ENCODE data around the gene TRIM37.

The TRIM37 gene

DNA sequence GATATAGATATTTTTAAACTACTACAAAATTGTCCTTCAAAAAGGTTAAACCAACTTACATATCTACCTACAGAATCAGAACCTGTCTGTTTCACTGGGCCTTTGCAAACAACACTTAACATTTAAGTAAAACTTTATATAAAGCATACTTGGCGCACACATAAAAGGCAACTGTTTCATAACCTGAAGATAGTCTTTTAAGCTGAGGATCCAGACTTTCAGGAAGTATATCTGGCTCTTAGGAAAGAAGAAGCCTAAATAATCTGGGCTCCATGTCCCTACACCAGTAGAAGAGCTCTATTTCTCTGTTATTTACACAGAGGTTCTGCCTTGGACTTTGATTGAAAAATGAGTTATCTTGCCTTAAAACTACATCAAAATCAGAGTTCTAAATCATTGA, 75.9 kb downstream of the TRIM37 start:
- no peak for DNase-seq

GRCh38 chr17:59028328-59028727, 78.4 kb downstream of the TRIM37 start:
- DNase-seq, result no peak

DNA sequence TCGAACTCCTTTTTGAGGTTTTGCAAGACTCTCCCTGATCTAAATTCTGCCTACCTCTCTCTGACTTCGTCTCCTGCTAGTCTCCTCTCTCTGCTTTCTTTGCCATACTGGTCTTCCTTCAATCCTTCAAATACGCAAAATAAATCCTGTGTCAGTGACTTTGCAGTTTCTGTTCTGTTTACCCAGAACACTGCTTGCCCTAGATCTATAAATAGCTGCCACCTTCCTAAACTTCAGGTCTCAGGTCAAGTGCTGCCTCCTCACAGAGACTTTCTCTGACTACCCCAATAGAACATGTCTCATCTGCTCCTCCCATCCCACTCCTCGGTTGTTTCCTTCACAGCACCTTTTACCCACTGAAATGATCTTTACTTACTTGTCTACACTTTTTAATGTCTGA, 78.9 kb downstream of the TRIM37 start:
- no peak for DNase-seq

GRCh38 chr17:59026176-59026939, 80.3 kb downstream of the TRIM37 start:
- no peak for DNase-seq

GRCh38 chr17:59024916-59025315, 81.8 kb downstream of the TRIM37 start:
- DNase-seq, result no peak

GRCh38 chr17:59018019-59018418, 88.7 kb downstream of the TRIM37 start:
- no peak for DNase-seq

- DNase-seq, result no peak
Measured at GRCh38 chr17:59011975-59012374, 94.7 kb downstream of the TRIM37 start.

DNA sequence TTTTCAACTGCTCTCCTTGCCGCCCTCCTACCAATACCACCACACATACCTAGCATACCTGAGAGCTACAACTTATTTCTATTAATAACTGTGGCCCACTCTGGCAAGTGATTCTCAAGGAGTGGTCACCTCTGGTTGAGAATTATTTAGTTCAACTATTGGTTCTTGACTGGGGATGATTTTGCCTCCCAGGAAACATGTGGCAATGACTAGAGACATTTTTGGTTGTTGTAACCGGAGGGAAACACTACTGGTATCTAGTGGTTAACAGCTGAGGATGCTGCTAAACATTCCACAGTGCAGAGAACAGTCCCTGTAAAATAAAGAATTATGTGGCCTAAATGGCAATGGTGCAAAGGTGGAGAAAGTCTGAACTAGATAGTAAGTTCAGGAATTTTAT, 96.7 kb downstream of the TRIM37 start:
- DNase-seq, result no peak

GRCh38 chr17:59008737-59009136, 97.9 kb downstream of the TRIM37 start:
- no peak for DNase-seq

DNA sequence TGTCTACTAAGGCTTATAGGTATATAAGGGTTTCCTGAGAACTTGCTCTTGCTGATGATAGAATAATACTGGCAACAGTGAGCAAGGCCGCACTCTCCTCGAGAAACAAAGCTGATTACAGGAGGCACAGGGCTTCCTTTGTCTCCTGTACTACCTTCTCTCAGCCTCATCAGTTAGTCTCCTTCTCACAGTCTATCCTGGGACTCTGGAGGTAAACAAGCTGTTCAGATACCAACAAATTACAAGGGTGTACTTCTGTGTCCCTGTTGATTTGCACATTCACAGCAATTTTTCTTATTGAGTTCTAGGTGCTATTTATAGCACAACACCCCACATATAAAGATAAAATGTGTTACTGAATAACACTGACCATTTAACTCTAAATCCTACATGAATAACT, 98.7 kb downstream of the TRIM37 start:
- DNase-seq, result no peak

- peak; percentile 24 to 39 for DNase-seq
Measured at GRCh38 chr17:59004338-59005111, 102.2 kb downstream of the TRIM37 start.

DNA sequence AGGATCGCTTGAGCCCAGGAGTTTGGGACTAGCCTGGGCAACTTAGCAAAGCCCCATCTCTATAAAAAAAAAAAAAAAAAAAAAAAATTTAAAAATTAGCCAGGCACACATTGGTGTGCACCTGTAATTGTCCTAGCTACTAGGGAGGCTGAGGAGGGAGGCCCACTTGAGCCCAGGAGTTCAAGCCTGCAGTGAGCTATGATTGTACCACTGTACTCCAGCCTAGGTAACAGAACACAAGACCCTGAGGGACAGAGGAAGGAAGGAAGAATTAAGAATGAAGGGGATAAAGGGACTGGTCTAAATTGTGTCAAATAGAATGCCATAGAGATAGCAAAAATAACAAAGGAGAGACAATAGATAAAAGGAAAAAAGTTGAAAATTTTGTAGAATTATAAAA, 102.8 kb downstream of the TRIM37 start:
- DNase-seq, result no peak

GRCh38 chr17:59002848-59003247, 103.8 kb downstream of the TRIM37 start:
- no peak for DNase-seq

DNA sequence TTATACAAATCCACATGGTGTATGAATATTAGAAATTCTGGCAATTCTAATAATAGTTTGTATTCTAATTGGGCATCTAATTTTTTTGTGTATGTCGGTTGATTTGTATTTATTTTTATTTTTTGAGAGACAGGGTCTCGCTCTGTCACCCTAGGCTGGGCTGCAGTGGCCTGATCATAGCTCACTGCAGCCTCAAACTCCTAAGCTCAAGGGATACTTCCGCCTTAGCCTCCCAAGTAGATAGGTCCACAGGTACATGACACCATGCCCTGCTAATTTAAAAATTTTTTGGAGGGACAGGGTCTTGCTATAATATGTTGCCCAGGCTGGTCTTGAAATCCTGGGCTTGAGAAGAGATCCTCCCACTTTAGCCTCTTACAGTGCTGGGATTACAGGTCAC, 104.6 kb downstream of the TRIM37 start:
- DNase-seq, result no peak

DNA sequence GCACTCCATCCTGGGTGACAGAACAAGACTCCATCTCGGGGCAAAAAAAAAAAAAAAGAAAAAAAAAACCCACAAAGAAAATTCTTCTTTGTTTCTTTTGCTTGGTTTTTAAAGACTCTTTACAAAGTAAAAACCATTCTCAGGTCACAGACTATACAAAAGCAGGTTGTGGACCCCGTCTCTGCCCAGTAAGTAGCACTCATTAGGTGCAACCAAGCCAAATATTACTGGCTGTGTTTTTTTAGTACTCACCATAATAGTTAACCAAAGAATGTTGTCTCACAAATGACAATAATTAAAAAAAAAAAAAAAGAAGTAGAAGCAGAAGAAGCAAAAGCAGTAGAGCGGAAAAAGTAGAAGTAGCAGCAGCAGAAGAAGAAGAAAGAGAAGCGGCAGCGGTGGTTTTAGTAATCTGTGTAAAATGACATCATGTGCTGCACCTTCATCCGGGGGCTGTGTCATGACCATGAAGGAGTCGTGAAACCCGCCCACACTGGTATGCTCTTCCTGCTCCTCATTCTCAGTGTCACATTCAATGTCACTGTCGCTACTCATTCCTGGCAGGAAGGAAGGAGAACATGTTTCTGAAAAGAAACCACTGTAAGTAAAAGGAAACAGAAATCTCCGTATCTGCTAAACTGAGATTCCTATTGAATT, 105.4 kb downstream of the TRIM37 start:
- DNase-seq, result no peak

DNA sequence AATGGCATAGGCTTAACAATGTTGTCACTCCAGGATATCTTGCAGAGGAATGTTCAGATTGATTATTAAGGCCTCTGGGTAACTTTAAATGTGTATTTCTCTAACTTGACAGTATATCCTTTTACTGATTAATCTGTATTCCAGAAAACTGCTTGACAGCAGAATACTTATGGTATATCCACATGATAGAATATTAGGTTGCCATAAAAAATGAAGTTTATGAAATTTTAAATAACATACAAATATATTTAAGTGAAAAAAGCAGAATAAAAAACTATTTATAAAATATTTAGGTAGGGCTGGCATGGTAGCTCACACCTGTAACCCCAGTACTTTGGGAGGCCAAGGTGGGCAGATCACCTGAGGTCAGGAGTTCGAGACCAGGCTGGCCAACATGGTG, 106.7 kb downstream of the TRIM37 start:
- DNase-seq, result no peak

GRCh38 chr17:58999500-58999899, 107.2 kb downstream of the TRIM37 start:
- DNase-seq, result no peak

- no peak for DNase-seq
Measured at GRCh38 chr17:58998871-58999270, 107.8 kb downstream of the TRIM37 start.

DNA sequence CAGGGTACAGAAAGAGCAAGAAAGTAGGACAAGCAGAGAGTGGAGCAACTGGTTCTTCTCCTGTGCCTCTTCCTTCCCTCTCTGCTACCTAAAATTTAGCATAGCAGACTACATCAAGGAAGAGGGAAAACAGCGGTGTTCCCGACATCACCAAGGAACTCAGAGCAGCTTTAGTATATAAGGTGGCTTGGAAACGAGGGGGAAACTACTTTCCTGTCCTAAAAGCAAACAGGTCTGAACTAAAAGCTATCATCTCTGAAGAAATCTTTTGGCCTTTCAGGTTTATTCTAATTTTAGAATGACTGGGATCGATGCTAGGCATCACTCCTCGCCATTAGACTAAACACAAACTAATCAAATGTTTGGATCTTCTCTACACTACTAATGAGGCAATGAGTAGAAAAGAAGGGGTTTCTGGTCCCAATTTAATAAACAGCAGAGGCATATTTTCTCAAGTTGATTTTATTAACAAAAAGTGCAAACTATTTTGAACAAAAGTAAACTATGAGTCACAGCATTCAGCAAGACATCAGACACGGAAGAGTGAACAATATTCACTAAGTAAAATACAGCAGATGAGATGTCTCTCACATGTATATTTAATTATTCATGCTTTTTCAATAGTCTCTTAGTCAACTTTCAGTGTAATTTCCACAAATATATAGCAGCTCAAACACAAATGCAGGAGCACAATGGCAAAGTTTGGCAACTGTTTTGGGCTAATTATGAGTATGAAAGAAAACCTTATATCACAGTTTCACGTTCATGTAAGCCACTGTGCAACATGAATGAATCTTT, 108.7 kb downstream of the TRIM37 start:
- DNase-seq, result no peak

DNA sequence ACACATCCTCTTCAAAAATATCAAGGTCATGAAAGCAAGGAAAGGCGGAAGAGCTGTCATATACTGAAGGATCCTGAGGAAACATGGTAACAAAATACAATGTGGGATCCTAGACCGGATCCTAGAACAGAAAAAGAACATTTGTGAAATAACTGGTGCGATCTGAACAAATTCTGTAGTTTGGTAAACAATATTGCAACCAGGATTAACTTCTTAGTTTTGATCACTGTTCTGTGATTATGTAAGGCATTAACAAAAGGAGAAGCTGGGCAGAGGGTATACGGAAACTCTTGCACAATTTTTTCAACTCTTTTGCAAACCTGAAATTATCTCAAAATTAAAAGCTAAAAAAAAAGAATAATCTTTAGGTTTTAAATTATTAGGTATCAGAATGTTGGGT, 109.7 kb downstream of the TRIM37 start:
- no peak for DNase-seq

GRCh38 chr17:58995247-58995940, 111.3 kb downstream of the TRIM37 start:
- DNase-seq, result no peak

DNA sequence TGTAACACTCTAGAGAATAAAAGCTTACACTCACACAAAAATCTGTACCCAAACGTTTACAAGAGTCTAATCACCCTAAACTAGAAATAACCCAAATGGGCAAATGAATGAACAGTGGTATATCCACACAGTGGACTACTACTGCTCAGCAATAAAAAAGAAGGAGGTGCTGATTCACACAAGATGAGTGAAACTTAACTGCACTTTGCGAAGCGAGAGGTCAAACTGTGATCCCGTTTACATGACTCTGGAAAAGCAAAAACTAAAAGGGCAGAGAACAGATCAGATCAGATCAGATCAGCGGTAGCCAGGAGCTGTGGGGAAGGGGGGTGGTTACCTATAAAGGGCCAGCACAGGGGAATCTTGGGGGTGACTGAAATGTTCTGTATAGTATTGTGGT, 113.4 kb downstream of the TRIM37 start:
- no peak for DNase-seq

Data from NCI-H1930 (cell line).